ENCODE results near the gene LCN10.

Gene LCN10

DNA sequence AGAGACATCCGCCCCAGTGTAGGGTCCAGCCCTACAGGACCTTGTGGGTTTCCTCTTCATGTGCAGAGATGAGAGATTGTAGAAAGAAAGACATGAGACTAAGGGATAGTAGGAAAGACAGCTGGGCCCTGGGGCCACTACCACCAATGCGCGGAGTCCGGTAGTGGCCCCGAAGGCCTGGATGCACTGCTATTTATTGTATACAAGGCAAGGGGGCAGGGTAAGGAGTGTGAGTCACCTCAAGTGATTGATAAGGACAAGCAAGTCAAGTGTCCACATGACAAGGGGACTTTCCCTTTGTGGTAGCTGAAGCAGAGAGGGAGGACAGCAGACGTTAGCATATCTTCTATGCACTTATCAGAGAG, 42.2 kb upstream of the LCN10 start:
- H3K27me3 ChIP-seq (ENCODE audit: control insufficient read depth in 1 of 2, insufficient read depth in 2 of 2, low read length in 2 of 2), result no peaks in the 10 kb centered on the region
- H3K9me3 ChIP-seq (ENCODE audit: low read length), result no peaks in the 10 kb centered on the region
- H3K4me1 ChIP-seq (ENCODE audit: insufficient read depth, low read length), result peaks cover under 1% of the 10 kb centered on the region
- no peak overlapping the region for H3K4me3 ChIP-seq (ENCODE audit: low read depth in 1 of 2, low read length in 2 of 2)
- H3K9ac ChIP-seq (ENCODE audit: low read length), result no peak overlapping the region
- no peaks in the 10 kb centered on the region for H3K36me3 ChIP-seq (ENCODE audit: insufficient read depth, low read length)
- H3K27ac ChIP-seq (ENCODE audit: low read depth, low read length), result no peak overlapping the region

DNA sequence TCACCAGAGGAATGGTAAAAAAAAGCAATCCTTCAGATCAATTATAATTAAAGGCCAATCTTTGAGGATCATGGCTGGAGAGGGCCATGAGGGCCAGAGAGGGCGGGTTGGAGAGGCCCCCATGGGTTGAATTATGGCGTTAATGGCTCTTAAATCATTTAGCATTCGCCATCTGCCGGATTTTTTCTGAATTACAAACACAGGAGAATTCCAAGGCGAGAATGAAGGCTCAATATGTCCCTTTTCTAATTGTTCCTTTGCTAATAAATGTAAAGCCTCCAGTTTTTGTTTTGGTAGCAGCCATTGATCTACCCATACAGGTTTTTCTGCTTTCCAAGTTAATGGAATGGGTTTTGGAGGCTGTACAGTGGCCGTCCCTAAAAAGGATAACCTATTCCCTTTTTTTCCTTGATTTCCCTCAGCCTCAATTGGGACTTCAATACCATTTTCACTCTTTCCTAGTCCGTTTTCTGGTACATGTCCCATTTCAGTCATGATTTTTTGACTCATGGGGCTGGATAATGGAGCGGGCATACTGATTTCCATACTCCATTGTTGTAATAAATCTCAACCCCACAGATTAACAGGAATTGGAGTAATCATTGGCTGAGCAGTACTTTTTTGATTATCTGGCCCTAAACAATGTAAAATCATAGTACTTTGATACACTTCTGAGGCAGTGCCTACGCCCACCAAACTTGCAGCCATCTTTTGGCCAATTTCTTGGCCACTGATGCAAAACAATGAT, 41.7 kb upstream of the LCN10 start:
- Histone ChIP-seq H3K9ac (ENCODE audit: low read length) (no peak overlapping the region), H3K4me1 (ENCODE audit: insufficient read depth, low read length) (no peaks in the 10 kb centered on the region), H3K27ac (ENCODE audit: low read depth, low read length) (no peak overlapping the region), H3K36me3 (ENCODE audit: insufficient read depth, low read length) (no peaks in the 10 kb centered on the region), H3K9me3 (ENCODE audit: low read length) (no peaks in the 10 kb centered on the region), H3K4me3 (ENCODE audit: low read depth in 1 of 2, low read length in 2 of 2) (no peak overlapping the region), H3K27me3 (ENCODE audit: control insufficient read depth in 1 of 2, insufficient read depth in 2 of 2, low read length in 2 of 2) (no peaks in the 10 kb centered on the region)

DNA sequence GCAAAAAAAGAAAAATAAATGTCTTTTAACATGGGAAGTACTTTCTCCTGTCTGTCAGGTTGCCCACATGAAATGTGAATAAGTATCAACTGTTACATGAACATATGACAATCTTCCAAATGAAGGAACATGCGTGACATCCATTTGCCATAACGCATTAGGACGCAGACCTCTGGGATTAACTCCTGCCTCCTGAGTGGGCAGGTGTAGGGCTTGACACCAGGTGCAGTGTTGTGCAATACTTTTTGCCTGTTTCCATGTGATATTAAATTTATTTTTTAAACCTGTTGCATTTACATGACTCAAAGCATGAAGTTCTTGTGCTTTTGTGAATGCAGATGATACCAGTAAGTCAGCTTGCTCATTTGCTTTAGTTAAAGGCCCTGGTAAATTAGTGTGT, 39.7 kb upstream of the LCN10 start:
- Histone ChIP-seq H3K9ac (ENCODE audit: low read length) (no peak overlapping the region), H3K4me1 (ENCODE audit: insufficient read depth, low read length) (no peaks in the 10 kb centered on the region), H3K36me3 (ENCODE audit: insufficient read depth, low read length) (no peaks in the 10 kb centered on the region), H3K27ac (ENCODE audit: low read depth, low read length) (no peak overlapping the region), H3K4me3 (ENCODE audit: low read depth in 1 of 2, low read length in 2 of 2) (no peak overlapping the region), H3K27me3 (ENCODE audit: control insufficient read depth in 1 of 2, insufficient read depth in 2 of 2, low read length in 2 of 2) (no peaks in the 10 kb centered on the region), H3K9me3 (ENCODE audit: low read length) (no peaks in the 10 kb centered on the region)

DNA sequence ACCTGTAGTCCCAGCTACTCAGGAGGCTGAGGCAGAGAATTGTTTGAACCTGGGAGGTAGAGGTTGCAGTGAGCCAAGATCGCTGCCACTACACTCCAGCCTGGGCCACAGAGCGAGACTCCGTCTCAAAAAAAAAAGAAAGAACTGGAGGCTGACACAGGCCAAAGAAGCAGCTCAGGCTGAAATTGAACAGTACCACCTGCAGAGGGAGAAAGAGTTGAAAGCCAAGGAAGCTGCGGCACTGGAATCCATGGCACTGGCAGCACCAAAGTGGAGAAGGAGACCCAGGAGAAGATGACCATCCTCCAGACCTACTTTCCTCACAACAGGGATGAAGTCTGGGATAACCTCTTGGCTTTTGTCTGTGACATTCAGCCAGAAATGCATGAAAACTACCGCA, 37.1 kb upstream of the LCN10 start:
- H3K9me3 ChIP-seq (ENCODE audit: low read length), result no peaks in the 10 kb centered on the region
- H3K9ac ChIP-seq (ENCODE audit: low read length), result no peak overlapping the region
- no peaks in the 10 kb centered on the region for H3K4me1 ChIP-seq (ENCODE audit: insufficient read depth, low read length)
- no peak overlapping the region for H3K4me3 ChIP-seq (ENCODE audit: low read depth in 1 of 2, low read length in 2 of 2)
- H3K27ac ChIP-seq (ENCODE audit: low read depth, low read length), result no peak overlapping the region
- no peaks in the 10 kb centered on the region for H3K27me3 ChIP-seq (ENCODE audit: control insufficient read depth in 1 of 2, insufficient read depth in 2 of 2, low read length in 2 of 2)
- no peaks in the 10 kb centered on the region for H3K36me3 ChIP-seq (ENCODE audit: insufficient read depth, low read length)

DNA sequence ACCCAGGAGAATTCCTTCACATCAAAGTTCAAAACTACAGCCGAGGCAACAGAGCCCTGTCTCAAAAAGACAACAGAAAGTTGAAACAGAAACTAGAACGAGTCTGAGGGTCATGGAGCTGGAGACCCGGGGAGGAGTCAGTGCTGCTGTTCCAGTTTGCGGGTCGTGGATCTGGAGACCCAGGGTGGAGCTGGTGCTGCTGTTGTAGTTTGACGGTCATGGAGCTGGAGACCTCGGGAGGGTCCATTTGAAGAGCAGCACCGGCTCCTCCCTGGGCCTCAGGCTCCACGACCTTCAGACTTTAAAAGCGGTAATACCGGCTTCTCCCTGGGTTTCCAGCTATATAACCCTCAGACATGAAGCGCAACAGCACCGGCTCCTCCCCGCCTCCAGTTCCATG, 34.6 kb upstream of the LCN10 start:
- Histone ChIP-seq H3K27ac (ENCODE audit: low read depth, low read length) (no peak overlapping the region), H3K4me1 (ENCODE audit: insufficient read depth, low read length) (no peaks in the 10 kb centered on the region), H3K9ac (ENCODE audit: low read length) (no peak overlapping the region), H3K4me3 (ENCODE audit: low read depth in 1 of 2, low read length in 2 of 2) (no peak overlapping the region), H3K36me3 (ENCODE audit: insufficient read depth, low read length) (no peaks in the 10 kb centered on the region), H3K9me3 (ENCODE audit: low read length) (no peaks in the 10 kb centered on the region), H3K27me3 (ENCODE audit: control insufficient read depth in 1 of 2, insufficient read depth in 2 of 2, low read length in 2 of 2) (no peaks in the 10 kb centered on the region)

DNA sequence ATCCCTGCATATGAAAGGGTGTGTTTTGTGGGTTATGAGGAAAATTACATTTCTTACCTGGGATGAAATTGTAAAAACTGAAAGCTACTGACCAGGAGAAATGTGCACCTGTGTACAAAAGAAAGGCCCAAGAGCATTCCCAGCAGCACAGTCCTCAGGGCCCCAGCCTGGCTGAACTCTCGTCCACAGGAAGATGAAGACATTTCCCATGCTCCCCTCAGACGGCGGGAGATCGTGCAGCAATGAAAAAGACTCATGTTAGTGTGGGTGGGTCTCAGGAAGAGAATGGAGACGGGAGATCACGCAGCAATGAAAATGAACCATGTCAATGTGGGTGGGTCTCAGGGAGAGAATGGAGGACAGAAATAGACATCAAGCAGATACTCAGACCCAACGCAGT, 34.2 kb upstream of the LCN10 start:
- Histone ChIP-seq H3K27me3 (ENCODE audit: control insufficient read depth in 1 of 2, insufficient read depth in 2 of 2, low read length in 2 of 2) (no peaks in the 10 kb centered on the region), H3K9ac (ENCODE audit: low read length) (no peak overlapping the region), H3K9me3 (ENCODE audit: low read length) (no peaks in the 10 kb centered on the region), H3K36me3 (ENCODE audit: insufficient read depth, low read length) (no peaks in the 10 kb centered on the region), H3K27ac (ENCODE audit: low read depth, low read length) (no peak overlapping the region), H3K4me3 (ENCODE audit: low read depth in 1 of 2, low read length in 2 of 2) (no peak overlapping the region), H3K4me1 (ENCODE audit: insufficient read depth, low read length) (no peaks in the 10 kb centered on the region)

DNA sequence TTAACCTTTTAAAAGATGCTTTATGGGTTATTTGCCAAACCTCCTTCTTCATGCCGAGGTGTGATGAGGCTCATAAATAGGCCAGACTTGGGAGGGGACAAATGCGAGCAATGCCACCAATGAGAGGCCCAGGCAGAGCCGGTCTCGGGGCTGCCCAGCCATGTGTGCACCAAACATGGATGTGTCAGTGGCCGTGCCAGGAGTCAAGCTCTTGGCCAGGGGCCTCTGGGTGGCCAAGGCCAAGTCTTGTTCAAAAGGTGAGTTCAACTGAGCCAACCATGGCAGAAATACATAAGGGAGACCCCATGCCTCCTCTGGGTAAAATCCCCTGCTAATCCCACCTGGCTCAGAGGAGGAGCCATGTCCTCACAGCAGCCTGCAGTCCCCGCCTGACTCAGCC, 32.5 kb upstream of the LCN10 start:
- Histone ChIP-seq H3K4me3 (ENCODE audit: low read depth in 1 of 2, low read length in 2 of 2) (no peak overlapping the region), H3K27ac (ENCODE audit: low read depth, low read length) (no peak overlapping the region), H3K4me1 (ENCODE audit: insufficient read depth, low read length) (no peaks in the 10 kb centered on the region), H3K27me3 (ENCODE audit: control insufficient read depth in 1 of 2, insufficient read depth in 2 of 2, low read length in 2 of 2) (no peaks in the 10 kb centered on the region), H3K9me3 (ENCODE audit: low read length) (no peaks in the 10 kb centered on the region), H3K9ac (ENCODE audit: low read length) (no peak overlapping the region), H3K36me3 (ENCODE audit: insufficient read depth, low read length) (no peaks in the 10 kb centered on the region)

DNA sequence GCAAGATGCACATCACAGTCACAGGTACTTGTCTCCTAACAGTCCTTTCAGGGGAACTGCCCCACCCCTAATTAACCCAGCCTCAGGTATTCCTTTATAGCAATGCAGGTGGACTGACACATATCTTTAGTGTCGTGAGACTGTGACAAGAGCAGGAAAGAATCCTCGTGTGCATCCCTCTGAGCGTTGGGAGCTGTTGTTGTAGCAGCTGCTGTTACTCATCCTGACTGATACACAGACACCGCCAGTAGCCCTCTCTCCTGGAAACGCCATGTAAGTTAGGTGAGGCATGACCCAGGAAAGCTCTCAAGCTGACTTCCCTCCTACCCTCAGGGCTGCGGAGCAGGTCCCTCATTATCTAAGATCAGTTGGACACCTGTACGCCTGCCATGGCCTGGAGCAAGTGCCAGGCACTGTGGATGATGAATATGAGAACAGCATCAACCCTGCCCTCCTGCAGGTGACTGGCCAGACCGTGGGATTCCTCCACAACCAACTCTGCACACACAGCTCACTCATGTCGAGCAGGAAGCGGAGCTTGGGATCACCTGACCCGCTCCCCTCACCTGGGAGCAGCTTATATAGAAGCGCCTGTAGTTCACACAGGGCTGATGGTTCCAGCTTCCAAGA, 31.8 kb upstream of the LCN10 start:
- H3K4me3 ChIP-seq (ENCODE audit: low read depth in 1 of 2, low read length in 2 of 2), result no peak overlapping the region
- H3K4me1 ChIP-seq (ENCODE audit: insufficient read depth, low read length), result no peaks in the 10 kb centered on the region
- H3K36me3 ChIP-seq (ENCODE audit: insufficient read depth, low read length), result no peaks in the 10 kb centered on the region
- H3K27ac ChIP-seq (ENCODE audit: low read depth, low read length), result no peak overlapping the region
- no peaks in the 10 kb centered on the region for H3K27me3 ChIP-seq (ENCODE audit: control insufficient read depth in 1 of 2, insufficient read depth in 2 of 2, low read length in 2 of 2)
- H3K9ac ChIP-seq (ENCODE audit: low read length), result no peak overlapping the region
- H3K9me3 ChIP-seq (ENCODE audit: low read length), result no peaks in the 10 kb centered on the region

DNA sequence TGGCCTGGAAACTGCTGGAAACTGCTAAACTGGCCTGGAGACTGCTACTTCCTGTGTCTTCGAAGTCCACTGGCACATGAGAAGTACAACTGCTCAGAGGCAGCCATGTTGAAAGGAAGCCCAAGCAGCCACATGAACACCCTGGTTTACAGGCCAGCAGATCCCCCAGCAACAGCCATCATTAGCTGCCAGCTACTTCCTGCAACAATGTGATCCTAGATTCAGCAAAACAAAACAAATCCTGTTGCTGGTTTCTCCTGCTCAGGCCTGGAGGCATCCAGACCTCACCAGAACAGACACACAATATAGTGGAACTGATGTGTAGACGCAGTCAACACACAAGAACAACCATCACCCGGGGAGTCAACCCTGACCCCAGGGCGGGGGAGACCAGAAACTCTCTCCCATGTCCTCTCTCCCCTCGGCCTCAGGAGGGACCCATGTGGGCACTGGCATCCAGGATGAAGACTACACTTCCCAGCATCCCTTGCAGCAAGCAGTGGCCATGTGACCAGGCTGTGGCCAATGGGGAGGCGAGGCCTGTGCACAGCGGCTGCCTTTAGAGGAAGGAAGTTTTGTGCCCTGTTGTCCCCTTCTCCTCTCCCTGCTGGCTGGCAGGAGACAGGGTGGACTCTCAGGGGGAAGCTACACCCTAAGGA, 30.8 kb upstream of the LCN10 start:
- Histone ChIP-seq H3K4me1 (ENCODE audit: insufficient read depth, low read length) (no peaks in the 10 kb centered on the region), H3K9me3 (ENCODE audit: low read length) (no peaks in the 10 kb centered on the region), H3K27ac (ENCODE audit: low read depth, low read length) (no peak overlapping the region), H3K9ac (ENCODE audit: low read length) (no peak overlapping the region), H3K27me3 (ENCODE audit: control insufficient read depth in 1 of 2, insufficient read depth in 2 of 2, low read length in 2 of 2) (no peaks in the 10 kb centered on the region), H3K4me3 (ENCODE audit: low read depth in 1 of 2, low read length in 2 of 2) (no peak overlapping the region), H3K36me3 (ENCODE audit: insufficient read depth, low read length) (no peaks in the 10 kb centered on the region)

DNA sequence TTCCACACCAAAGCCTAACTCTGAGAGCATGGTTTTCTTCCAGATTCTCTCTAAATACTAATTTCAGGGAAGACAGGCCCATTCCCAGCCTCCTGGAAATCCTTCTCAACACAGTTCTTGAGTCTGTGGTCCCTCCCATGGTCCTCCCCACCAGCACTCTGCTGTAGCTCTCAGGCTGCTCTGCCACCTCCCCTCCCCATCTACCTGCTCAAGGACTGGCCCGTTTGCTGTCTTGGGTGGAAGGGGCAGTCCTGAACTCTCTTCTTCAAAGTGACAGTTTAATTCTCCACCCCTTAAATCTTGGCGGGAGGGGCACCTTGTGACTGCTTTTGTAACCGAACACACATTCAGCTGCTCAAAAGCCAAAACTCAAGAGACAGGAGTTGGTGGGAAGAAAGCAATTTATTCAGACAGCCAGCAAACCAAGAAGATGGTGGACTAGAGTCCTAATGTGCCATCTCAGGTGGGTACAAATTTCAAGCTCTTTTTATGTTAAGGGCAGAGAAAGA, 29.2 kb upstream of the LCN10 start:
- Histone ChIP-seq H3K9me3 (ENCODE audit: low read length) (no peaks in the 10 kb centered on the region), H3K4me3 (ENCODE audit: low read depth in 1 of 2, low read length in 2 of 2) (no peak overlapping the region), H3K4me1 (ENCODE audit: insufficient read depth, low read length) (no peaks in the 10 kb centered on the region), H3K27me3 (ENCODE audit: control insufficient read depth in 1 of 2, insufficient read depth in 2 of 2, low read length in 2 of 2) (peaks cover 0 to 7% of the 10 kb centered on the region in 2 donors), H3K9ac (ENCODE audit: low read length) (no peak overlapping the region), H3K36me3 (ENCODE audit: insufficient read depth, low read length) (no peaks in the 10 kb centered on the region), H3K27ac (ENCODE audit: low read depth, low read length) (no peak overlapping the region)

DNA sequence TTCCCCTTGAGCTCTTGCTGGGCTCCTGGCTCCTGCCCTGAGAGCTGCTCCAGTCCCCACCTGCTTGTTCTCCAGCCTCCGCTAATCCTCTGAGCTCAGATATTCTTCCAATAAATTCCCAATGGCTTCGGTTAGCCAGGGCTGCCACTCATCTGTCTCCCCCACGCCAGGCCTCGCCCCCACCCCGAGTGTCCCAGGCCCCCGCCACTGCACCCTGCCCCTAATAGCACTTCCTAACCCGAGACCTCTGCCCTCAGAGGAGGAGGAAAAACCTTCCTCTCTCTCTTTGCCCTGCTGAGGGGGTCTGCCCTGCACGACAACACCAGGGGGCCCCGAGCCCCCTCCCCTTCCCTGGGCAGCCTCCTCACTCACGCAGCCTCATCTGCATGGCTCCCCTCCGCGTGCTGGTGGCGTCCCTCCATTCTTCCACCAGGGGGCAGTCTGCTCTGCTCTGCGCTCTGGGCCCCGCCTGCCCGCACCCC, 27.0 kb upstream of the LCN10 start:
- H3K36me3 ChIP-seq (ENCODE audit: insufficient read depth, low read length), result no peaks in the 10 kb centered on the region
- no peaks in the 10 kb centered on the region for H3K9me3 ChIP-seq (ENCODE audit: low read length)
- no peak overlapping the region for H3K9ac ChIP-seq (ENCODE audit: low read length)
- H3K4me1 ChIP-seq (ENCODE audit: insufficient read depth, low read length), result no peaks in the 10 kb centered on the region
- peaks cover 0 to 11% of the 10 kb centered on the region in 2 donors for H3K27me3 ChIP-seq (ENCODE audit: control insufficient read depth in 1 of 2, insufficient read depth in 2 of 2, low read length in 2 of 2)
- no peak overlapping the region for H3K27ac ChIP-seq (ENCODE audit: low read depth, low read length)
- no peak overlapping the region for H3K4me3 ChIP-seq (ENCODE audit: low read depth in 1 of 2, low read length in 2 of 2)

All from muscle layer of colon (tissue), 2 donors.